T-helper 2 cell treated with Interferon-gamma antibody and Interleukin-4, amounts not matched to agents 100 ng/mL and 5 ng/mL, for 36 hours (primary cell): ENCODE data around the gene GPR84. TPM values are rescaled to one million over a fixed set of nuclear protein-coding genes. Genes with fewer than 3 reads are reported as not detected.

Experiments
- intact Hi-C: fragments of 100-400 bp; cut with micrococcal nuclease; formaldehyde crosslinking; loops from one replicate; pipeline ENCODE4 v1.15.1; 2023
- total RNA-seq: library from RNA; stranded (reverse); gene quantifications from 2 replicates; pipeline ENCODE4 v1.2.3, GENCODE V29; 2022

The GPR84 gene
- total RNA-seq, 1 donor from 2014 or later, result 0.39 TPM

- intact Hi-C loops, result no loop called here
Measured at GRCh38 chr12:54328595-54329337, 35.5 kb downstream of the GPR84 start.

GRCh38 chr12:54325442-54326109, 38.7 kb downstream of the GPR84 start:
- intact Hi-C loops, result loop anchor here (1.0 kb wide), 2 partner anchors 34 to 45 kb away; partner anchors contain the start of genes CBX5 and HNRNPA1

- intact Hi-C loops, result loop anchor here (1.0 kb wide), 3 partner anchors 31 to 45 kb away; partner anchors contain the start of genes CBX5 and HNRNPA1
Measured at GRCh38 chr12:54324617-54325441, 39.5 kb downstream of the GPR84 start, which contains the start of gene COPZ1. Gene COPZ1, plus strand, starts transcription at chr12:54325131. Its CDS starts 33 bp downstream, at chr12:54325164.

GRCh38 chr12:54321363-54321762, 42.9 kb downstream of the GPR84 start:
- intact Hi-C loops, result no loop called here

Other genes starting within 250 kb of the GPR84 start
- 25.7 and 27.5 TPM in 2 replicates for gene SMUG1, start 175.5 kb downstream of the GPR84 start, total RNA-seq
- 152 and 153 TPM in 2 replicates for gene CBX5, start 84.4 kb downstream of the GPR84 start, total RNA-seq
- gene HNRNPA1, start 83.8 kb downstream of the GPR84 start, total RNA-seq, result 1,517 and 1,552 TPM in 2 replicates
- not detected in 2 replicates for gene NFE2, start 63.5 kb downstream of the GPR84 start, total RNA-seq
- 136 and 139 TPM in 2 replicates for gene COPZ1, start 39.4 kb downstream of the GPR84 start, total RNA-seq
- 0.57 and 0.70 TPM in 2 replicates for gene ZNF385A, start 20.2 kb upstream of the GPR84 start, total RNA-seq
- 80.3 and 81.0 TPM in 2 replicates for gene ITGA5, start 54.8 kb upstream of the GPR84 start, total RNA-seq
- gene GTSF1, start 109.1 kb upstream of the GPR84 start, total RNA-seq, result 9.4 and 10.2 TPM in 2 replicates
- 167 and 169 TPM in 2 replicates for gene NCKAP1L, start 133.3 kb upstream of the GPR84 start, total RNA-seq
- gene PDE1B, start 185.1 kb upstream of the GPR84 start, total RNA-seq, result 18.5 and 18.7 TPM in 2 replicates
- gene PPP1R1A, start 224.2 kb upstream of the GPR84 start, total RNA-seq, result not detected in 2 replicates